H9 (cell line): ENCODE measurements around the gene MYH15. TPM values are rescaled to one million over a fixed set of nuclear protein-coding genes. Genes with fewer than 3 reads are reported as not detected.
A peak's percentile ranks its signal among the peaks of the same experiment; 100 is the strongest.

Source experiments
- DNase-seq: peaks from one replicate; pipeline ENCODE4 v3.0.0-alpha.2; 2017
- H2AFZ ChIP-seq: one replicate; pipeline ENCODE4 v1.6.1; 2013; ENCODE audit warnings: mild to moderate bottlenecking, low read length, control low read depth, moderate library complexity
- H2AK5ac ChIP-seq: 2 replicates; pipeline ENCODE4 v1.6.1; 2013; ENCODE audit warnings: low read length, control low read depth, mixed read lengths; ENCODE audit not compliant: insufficient read length
- H2BK120ac ChIP-seq: one replicate; pipeline ENCODE4 v1.6.1; 2013; ENCODE audit warnings: low read depth, mild to moderate bottlenecking, low read length, control low read depth, inconsistent platforms; ENCODE audit not compliant: poor library complexity, severe bottlenecking
- H2BK12ac ChIP-seq: 2 replicates; pipeline ENCODE4 v1.6.1; 2013; ENCODE audit warnings: low read length, control low read depth, mixed read lengths, low read depth; ENCODE audit not compliant: insufficient read length
- H2BK15ac ChIP-seq: 2 replicates; pipeline ENCODE4 v1.6.1; 2013; ENCODE audit warnings: low read depth, low read length, control low read depth
- H2BK20ac ChIP-seq: one replicate; pipeline ENCODE4 v1.6.1; 2013; ENCODE audit warnings: low read depth, mild to moderate bottlenecking, low read length, control low read depth, inconsistent platforms; ENCODE audit not compliant: poor library complexity, severe bottlenecking
- H2BK5ac ChIP-seq: 2 replicates; pipeline ENCODE4 v1.6.1; 2013; ENCODE audit warnings: low read length, control low read depth, mixed read lengths; ENCODE audit not compliant: insufficient read length
- H3K14ac ChIP-seq: 2 replicates; pipeline ENCODE4 v1.6.1; 2013; ENCODE audit warnings: low read length, control low read depth; ENCODE audit not compliant: insufficient read depth
- H3K18ac ChIP-seq: 2 replicates; pipeline ENCODE4 v1.6.1; 2013; ENCODE audit warnings: low read depth, mild to moderate bottlenecking, mixed read lengths, low read length, control low read depth; ENCODE audit not compliant: insufficient read length
- H3K23ac ChIP-seq: 2 replicates; pipeline ENCODE4 v1.6.1; 2013; ENCODE audit warnings: low read length, control low read depth, mixed read lengths, low read depth; ENCODE audit not compliant: insufficient read length
- H3K23me2 ChIP-seq: 2 replicates; pipeline ENCODE4 v1.6.1; 2013; ENCODE audit warnings: low read depth, mild to moderate bottlenecking, mixed read lengths, low read length, control low read depth; ENCODE audit not compliant: insufficient read length, poor library complexity, severe bottlenecking
- H3K27ac ChIP-seq: 2 replicates; pipeline ENCODE4 v1.5.1; 2013; ENCODE audit warnings: low read length, control low read depth, mixed read lengths, low read depth; ENCODE audit not compliant: insufficient read length
- H3K27me3 ChIP-seq: 2 replicates; pipeline ENCODE4 v1.6.1; 2013; ENCODE audit warnings: low read length, control low read depth, inconsistent platforms; ENCODE audit not compliant: insufficient read depth
- H3K4ac ChIP-seq: 2 replicates; pipeline ENCODE4 v1.6.1; 2013; ENCODE audit warnings: low read depth, mild to moderate bottlenecking, control low read depth, inconsistent platforms, low read length, moderate library complexity
- H3K4me1 ChIP-seq: 2 replicates; pipeline ENCODE4 v1.6.1; 2013; ENCODE audit warnings: low read length, control low read depth, inconsistent platforms; ENCODE audit not compliant: insufficient read depth
- H3K4me2 ChIP-seq: 2 replicates; pipeline ENCODE4 v1.6.1; 2013; ENCODE audit warnings: low read length, control low read depth, mixed read lengths; ENCODE audit not compliant: insufficient read length, insufficient read depth
- H3K56ac ChIP-seq: 2 replicates; pipeline ENCODE4 v1.6.1; 2013; ENCODE audit warnings: low read depth, mild to moderate bottlenecking, mixed read lengths, low read length, control low read depth; ENCODE audit not compliant: insufficient read length
- H3K79me1 ChIP-seq: 2 replicates; pipeline ENCODE4 v1.6.1; 2013; ENCODE audit warnings: low read depth, mild to moderate bottlenecking, moderate library complexity, low read length, control low read depth, inconsistent platforms; ENCODE audit not compliant: insufficient read depth, poor library complexity, severe bottlenecking
- H3K79me2 ChIP-seq: 2 replicates; pipeline ENCODE4 v1.6.1; 2013; ENCODE audit warnings: low read length, control low read depth, inconsistent platforms; ENCODE audit not compliant: insufficient read depth
- H3K9ac ChIP-seq: 2 replicates; pipeline ENCODE4 v1.6.1; 2013; ENCODE audit warnings: low read length, control low read depth, mixed read lengths; ENCODE audit not compliant: insufficient read length; ENCODE audit errors: extremely low read depth
- H3K9me3 ChIP-seq: one replicate; pipeline ENCODE4 v1.6.1; 2013; ENCODE audit warnings: low read depth, low read length, inconsistent platforms; ENCODE audit not compliant: control insufficient read depth
- H3T11ph ChIP-seq: one replicate; pipeline ENCODE4 v1.6.1; 2013; ENCODE audit warnings: mild to moderate bottlenecking, low read length, control low read depth, inconsistent platforms
- H4K20me1 ChIP-seq: one replicate; pipeline ENCODE4 v1.6.1; 2013; ENCODE audit not compliant: control insufficient read depth, insufficient read length, insufficient read depth
- H4K5ac ChIP-seq: 2 replicates; pipeline ENCODE4 v1.6.1; 2013; ENCODE audit warnings: low read depth, mild to moderate bottlenecking, mixed read lengths, low read length, control low read depth; ENCODE audit not compliant: insufficient read length
- H4K8ac ChIP-seq: replicated peaks from 2 replicates; pipeline ENCODE4 v1.6.1; 2013; ENCODE audit warnings: low read length, control low read depth, mixed read lengths, low read depth; ENCODE audit not compliant: insufficient read length
- H4K91ac ChIP-seq: 2 replicates; pipeline ENCODE4 v1.6.1; 2013; ENCODE audit warnings: low read depth, mild to moderate bottlenecking, moderate library complexity, mixed read lengths, low read length, control low read depth; ENCODE audit not compliant: insufficient read length
- H3K27ac Mint-ChIP-seq, 3 experiments: 2 replicates in 2 of 3; 3 replicates in 1 of 3; pipeline ENCODE4 v1.8.0; 2020 to 2021; ENCODE audit warnings: mixed read lengths in 3 of 3, mild to moderate bottlenecking in 1 of 3, moderate library complexity in 1 of 3
- H3K27me3 Mint-ChIP-seq: 2 replicates; pipeline ENCODE4 v1.8.0; 2021; ENCODE audit warnings: low read depth, mild to moderate bottlenecking, moderate library complexity, mixed read lengths
- H3K36me3 Mint-ChIP-seq, 3 experiments: 2 replicates in 2 of 3; 3 replicates in 1 of 3; pipeline ENCODE4 v1.8.0; 2020 to 2021; ENCODE audit warnings: low read depth in 3 of 3, mixed read lengths in 3 of 3; ENCODE audit not compliant: insufficient read depth in 1 of 3
- H3K4me1 Mint-ChIP-seq, 2 experiments: 2 replicates each; pipeline ENCODE4 v1.8.0; 2020; ENCODE audit warnings: mixed read lengths in 2 of 2
- H3K4me3 Mint-ChIP-seq, 2 experiments: 2 replicates in 1 of 2; 3 replicates in 1 of 2; pipeline ENCODE4 v1.8.0; 2020 to 2021; ENCODE audit warnings: mild to moderate bottlenecking in 2 of 2, mixed read lengths in 2 of 2, moderate library complexity in 1 of 2
- H3K9me3 Mint-ChIP-seq, 2 experiments: 2 replicates in 1 of 2; 3 replicates in 1 of 2; pipeline ENCODE4 v1.8.0; 2020; ENCODE audit warnings: mild to moderate bottlenecking in 2 of 2, mixed read lengths in 2 of 2, moderate library complexity in 1 of 2
- CTCF ChIP-seq: fragments of 200-600 bp; sonication (generic); conservative IDR thresholded peaks from 3 replicates; pipeline ENCODE4 v1.8.0; 2021; ENCODE audit warnings: antibody characterized with exemption, mild to moderate bottlenecking
- WGBS: extraction: QIAGEN DNeasy Blood & Tissue Kit; methylation state at CpG from one replicate; pipeline ENCODE4 v1.1.7; 2013; ENCODE audit warnings: missing lambda C conversion rate, low lambda C conversion rate, mixed read lengths; ENCODE audit not compliant: insufficient read length; ENCODE audit errors: extremely low coverage; 5-methylcytosine and 5-hydroxymethylcytosine counted together
- total RNA-seq: library from RNA; stranded (reverse); gene quantifications from 2 replicates; pipeline ENCODE4 v1.2.1, GENCODE V29; 2021

MYH15 gene
- total RNA-seq, 1 experiment from 2014 or later: 0.13 TPM

DNA sequence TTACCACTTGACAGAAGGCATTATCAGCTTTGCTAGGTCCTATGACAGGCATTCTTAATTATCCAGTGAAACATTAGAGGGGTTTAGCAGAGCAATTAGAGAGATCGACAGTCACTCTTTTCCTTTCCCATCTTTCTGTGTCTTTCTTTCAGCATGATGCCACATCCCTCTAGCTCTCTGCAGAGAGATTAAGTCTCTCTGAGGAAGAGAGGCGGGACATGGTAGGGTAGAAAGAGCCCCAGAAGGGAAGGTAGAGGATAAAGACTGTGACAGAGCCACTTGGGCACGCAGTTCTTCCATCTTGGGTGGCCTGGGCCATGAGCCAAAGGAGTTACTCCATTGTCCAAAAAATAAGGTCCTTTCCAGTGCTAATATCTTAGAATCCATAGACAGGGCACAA is 158.2 kb downstream of the MYH15 start:
- DNase-seq: no peak
- H3K4me1 ChIP-seq: no peaks in the 10 kb centered on the region
- no peak overlapping the region for H3K27ac Mint-ChIP-seq
- no peak overlapping the region for H4K5ac ChIP-seq
- no peaks in the 10 kb centered on the region for H4K20me1 ChIP-seq
- H3K9me3 ChIP-seq: no peaks in the 10 kb centered on the region
- H4K91ac ChIP-seq: no peak overlapping the region
- H3K4ac ChIP-seq: no peak overlapping the region
- no peaks in the 10 kb centered on the region for H3K27me3 Mint-ChIP-seq
- H2BK120ac ChIP-seq: no peak overlapping the region
- no peak overlapping the region for H3K23ac ChIP-seq
- no peak overlapping the region for H3K18ac ChIP-seq
- H3K56ac ChIP-seq: no peak overlapping the region
- H3T11ph ChIP-seq: no peak overlapping the region
- no peaks in the 10 kb centered on the region for H3K23me2 ChIP-seq
- H2BK12ac ChIP-seq: no peak overlapping the region
- no peaks in the 10 kb centered on the region for H3K4me1 Mint-ChIP-seq
- H3K79me2 ChIP-seq: no peaks in the 10 kb centered on the region
- no peak overlapping the region for H3K4me3 Mint-ChIP-seq
- no peak for TF ChIP-seq CTCF
- H2AFZ ChIP-seq: peak overlapping the region; percentile 32
- H4K8ac ChIP-seq: no peak overlapping the region
- WGBS: no CpG with 5 or more reads among the region's 3 CpGs
- H3K36me3 Mint-ChIP-seq: no peaks in the 10 kb centered on the region; a peak in 1 of 7 replicates
- no peak overlapping the region for H2BK5ac ChIP-seq
- H2BK15ac ChIP-seq: no peak overlapping the region
- H3K27me3 ChIP-seq: no peaks in the 10 kb centered on the region
- H3K14ac ChIP-seq: no peak overlapping the region
- H2AK5ac ChIP-seq: no peak overlapping the region
- no peak overlapping the region for H3K27ac ChIP-seq
- no peak overlapping the region for H3K9ac ChIP-seq
- H3K79me1 ChIP-seq: no peaks in the 10 kb centered on the region
- no peak overlapping the region for H2BK20ac ChIP-seq
- H3K9me3 Mint-ChIP-seq: peaks cover 0 to 3% of the 10 kb centered on the region in 2 experiments; a peak in 1 of 5 replicates
- H3K4me2 ChIP-seq: no peak overlapping the region
